GM20000 (cell line): ENCODE measurements around the gene SP110.
"Not testable (repeated sequence)": the region's sequence is repeated elsewhere in the genome, so short reads cannot be mapped to it uniquely, and the experiment has no call there.

Experiments used
- DNase-seq: peaks from one replicate; pipeline ENCODE4 v3.0.0; 2012; ENCODE audit warnings: low spot score
- TF ChIP-seq, protein P1 (sequence below): IDR thresholded peaks from 2 replicates; pipeline ENCODE4 v1.5.1; 2012; ENCODE audit warnings: mild to moderate bottlenecking, control low read depth; ENCODE audit errors: extremely low read depth, missing control alignments

SP110 gene

DNA sequence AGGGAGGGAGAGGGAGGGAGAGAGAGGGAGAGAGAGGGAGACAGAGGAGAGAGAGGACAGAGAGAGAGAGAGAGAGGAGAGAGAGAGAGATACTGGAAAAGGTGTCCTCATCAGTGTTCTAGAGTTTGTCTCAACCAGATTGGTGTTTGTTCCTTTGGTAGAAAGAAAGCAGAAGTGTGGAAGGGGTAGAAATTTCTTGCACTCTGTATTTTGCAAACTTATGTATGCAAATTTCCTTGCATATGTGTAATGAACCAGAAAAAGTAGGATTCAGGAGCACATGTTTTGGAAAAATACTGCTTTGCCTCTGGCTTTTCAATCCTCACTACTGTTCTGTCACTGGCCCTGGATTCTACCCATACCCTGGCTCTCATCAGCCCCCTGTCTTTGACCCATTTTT lies 4.7 kb upstream of the SP110 start:
- DNase-seq, result no peak
- TF ChIP-seq, protein P1, sequence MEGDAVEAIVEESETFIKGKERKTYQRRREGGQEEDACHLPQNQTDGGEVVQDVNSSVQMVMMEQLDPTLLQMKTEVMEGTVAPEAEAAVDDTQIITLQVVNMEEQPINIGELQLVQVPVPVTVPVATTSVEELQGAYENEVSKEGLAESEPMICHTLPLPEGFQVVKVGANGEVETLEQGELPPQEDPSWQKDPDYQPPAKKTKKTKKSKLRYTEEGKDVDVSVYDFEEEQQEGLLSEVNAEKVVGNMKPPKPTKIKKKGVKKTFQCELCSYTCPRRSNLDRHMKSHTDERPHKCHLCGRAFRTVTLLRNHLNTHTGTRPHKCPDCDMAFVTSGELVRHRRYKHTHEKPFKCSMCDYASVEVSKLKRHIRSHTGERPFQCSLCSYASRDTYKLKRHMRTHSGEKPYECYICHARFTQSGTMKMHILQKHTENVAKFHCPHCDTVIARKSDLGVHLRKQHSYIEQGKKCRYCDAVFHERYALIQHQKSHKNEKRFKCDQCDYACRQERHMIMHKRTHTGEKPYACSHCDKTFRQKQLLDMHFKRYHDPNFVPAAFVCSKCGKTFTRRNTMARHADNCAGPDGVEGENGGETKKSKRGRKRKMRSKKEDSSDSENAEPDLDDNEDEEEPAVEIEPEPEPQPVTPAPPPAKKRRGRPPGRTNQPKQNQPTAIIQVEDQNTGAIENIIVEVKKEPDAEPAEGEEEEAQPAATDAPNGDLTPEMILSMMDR, result no peak

DNA sequence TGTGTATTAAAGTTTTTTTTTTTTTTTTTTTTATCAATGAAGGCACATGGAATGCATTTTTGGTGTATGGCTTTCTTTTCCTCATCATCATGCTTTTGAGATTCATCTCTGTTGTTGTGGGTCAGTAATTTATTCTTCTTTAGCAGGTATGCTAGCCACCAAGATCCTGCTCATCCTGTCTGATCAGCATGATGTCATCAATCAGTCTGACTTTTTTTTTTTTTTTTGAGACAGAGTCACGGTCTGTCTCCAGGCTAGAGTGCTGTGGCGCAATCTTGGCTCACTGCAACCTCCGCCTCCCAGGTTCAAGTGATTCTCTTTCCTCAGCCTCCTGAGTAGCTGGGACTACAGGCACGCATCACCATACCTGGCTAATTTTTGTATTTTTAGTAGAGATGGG lies 3.0 kb upstream of the SP110 start:
- DNase-seq, result not testable (repeated sequence)

DNA sequence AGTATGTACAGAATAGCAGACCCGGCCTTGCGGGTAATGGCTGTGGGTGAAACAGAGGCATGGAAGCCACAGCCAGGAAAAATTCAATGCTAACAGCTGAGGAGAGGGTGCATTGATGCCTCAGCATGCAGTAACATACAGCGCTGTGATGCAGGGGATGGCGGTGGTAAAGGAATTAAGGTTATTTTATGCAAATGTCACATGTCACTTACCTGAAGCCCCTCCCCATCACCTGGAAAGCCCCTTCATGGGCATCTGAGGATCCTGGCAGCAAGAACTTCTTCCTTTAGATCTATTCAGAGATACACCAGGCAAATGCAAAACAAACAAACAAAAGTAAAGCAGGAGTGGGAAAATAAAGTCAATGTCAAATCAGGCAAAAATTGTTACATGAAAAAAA lies 1.7 kb upstream of the SP110 start:
- TF ChIP-seq, protein P1, result no peak
- no peak for DNase-seq

DNA sequence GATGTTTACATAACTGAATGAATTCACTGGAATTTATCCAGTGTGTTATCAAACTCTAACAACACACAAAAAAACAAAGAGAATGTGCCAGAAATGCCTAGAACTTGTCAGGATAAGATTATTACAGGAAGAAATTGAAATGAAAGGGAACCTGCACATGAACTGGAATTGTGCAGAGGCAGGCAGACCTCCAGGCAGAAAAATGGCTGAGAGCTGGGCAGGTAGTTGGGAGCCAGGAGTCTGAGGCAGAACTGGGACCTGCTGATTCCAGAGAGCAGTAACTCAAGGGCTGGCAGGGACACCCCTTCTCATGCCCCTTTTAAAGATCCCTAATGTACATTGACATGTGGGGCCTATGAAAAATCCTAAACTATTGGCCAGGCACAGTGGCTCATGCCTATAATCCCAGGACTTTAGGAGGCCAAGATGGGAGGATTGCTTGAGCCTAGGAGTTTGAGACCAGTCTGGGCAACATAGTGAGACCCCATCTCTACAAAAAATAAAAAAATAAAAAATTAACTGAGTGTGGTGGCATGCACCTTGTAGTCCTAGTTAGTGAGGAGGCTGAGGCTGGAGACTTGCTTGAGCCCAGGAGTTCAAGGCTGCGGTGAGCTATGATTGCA lies 674 bp upstream of the SP110 start:
- TF ChIP-seq, protein P1, result no peak
- no peak for DNase-seq

DNA sequence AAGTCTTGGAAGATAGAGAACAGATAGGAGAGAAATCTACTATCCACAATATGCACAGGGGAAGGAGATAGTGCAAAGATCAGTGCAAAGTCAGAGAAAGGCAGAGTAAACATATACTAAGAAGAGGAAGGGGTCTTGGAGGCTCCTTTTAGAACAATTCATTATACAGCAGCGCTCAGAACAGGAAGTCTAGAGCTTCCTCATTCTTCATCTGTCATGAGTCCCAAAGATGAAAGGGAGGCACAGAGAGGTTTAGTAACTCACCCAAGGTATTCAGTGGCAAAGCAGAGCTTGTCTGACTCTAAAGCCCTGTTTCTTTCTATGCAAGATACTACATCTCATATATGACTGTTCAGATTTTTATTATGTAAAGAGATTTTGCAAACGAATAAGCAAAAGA lies 1.4 kb downstream of the SP110 start:
- TF ChIP-seq, protein P1, result no peak
- no peak for DNase-seq

DNA sequence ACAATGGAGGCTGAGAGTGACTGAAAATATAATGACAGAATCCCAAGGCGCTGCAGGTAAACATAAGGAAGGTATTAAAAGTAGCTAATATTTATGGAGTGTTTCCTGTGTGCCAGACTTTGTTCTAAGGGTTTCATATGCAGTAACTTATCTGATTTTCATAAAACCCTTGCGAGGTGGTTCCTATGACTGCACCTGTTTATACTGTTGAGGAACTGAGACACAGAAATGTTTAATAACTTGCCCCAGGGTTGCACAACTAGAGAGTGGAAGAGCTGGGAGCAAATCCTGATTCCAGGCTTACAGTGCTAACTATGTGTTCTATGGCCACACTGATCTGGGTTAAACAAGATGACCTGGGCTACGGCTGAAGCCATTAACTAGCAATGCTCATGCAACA lies 2.4 kb downstream of the SP110 start:
- TF ChIP-seq, protein P1, result no peak

DNA sequence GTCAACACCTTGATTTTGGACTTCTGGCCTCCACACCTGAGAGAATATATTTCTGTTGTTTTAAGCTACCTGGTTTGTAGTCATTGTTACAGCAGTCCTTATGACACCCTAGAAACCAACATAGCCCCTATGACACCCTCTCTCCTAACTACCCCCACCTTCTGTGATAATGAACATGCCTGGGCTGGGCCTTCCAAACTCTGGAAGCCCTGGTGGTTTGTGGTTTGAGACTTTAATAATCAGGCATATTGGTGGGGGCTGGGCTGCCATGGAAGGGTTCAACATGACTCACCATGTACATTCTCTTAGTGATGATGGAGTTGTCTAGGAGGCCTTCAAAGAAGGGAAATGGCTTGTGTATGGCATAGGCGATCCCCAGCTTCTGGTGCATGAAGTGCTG lies 3.3 kb downstream of the SP110 start:
- TF ChIP-seq, protein P1, result no peak
- DNase-seq, result no peak

More for the DNA sequence above, 2.4 kb downstream of the SP110 start:
- no peak for DNase-seq

DNA sequence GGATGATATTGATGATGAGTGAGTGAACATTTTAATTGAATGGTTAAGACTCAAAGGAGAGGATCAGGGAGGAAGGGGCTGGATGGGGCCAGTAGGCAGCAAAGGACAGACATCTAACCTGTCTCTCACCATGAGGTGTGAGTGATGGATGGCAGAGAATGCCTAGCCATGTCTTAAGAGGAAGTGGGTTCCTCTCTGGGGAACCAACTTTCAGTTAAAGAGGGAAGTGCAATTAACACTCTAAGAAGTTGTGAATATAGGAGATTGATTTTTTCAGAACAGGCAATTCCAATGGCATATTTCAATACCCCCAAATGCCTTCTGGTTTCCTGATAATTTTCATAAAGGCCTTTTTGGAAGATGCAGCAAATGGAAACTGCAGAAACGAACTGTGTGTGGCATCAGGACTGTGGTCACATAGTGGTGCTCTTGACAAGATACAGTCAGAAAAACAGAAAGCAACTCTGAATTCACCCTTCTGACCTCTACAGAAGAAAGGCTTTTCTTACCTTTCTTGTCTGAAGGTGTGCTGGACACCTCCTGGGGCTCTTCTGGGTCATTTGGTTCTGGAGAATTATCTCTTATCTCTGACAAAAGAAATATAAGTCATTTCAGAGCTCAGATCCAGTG lies 10.2 kb downstream of the SP110 start:
- TF ChIP-seq, protein P1, result no peak

More for the DNA sequence above, 10.2 kb downstream of the SP110 start:
- no peak for DNase-seq
